Fibroblast of pulmonary artery (primary cell): ENCODE data around the gene SPDYC.

Experiments
- DNase-seq: peaks from one replicate; pipeline ENCODE4 v3.0.0-alpha.2; 2010; ENCODE audit warnings: low read depth
- H3K4me3 ChIP-seq: replicated peaks from 2 replicates; pipeline ENCODE4 v1.5.1; 2011; ENCODE audit warnings: low read depth, mild to moderate bottlenecking, control low read depth, low read length, moderate library complexity
- CTCF ChIP-seq: IDR thresholded peaks from 2 replicates; pipeline ENCODE4 v1.5.1; 2011; ENCODE audit warnings: mild to moderate bottlenecking, control low read depth, low read length, inconsistent platforms; ENCODE audit errors: missing control alignments

The SPDYC gene

GRCh38 chr11:65208785-65209710 lies 39.0 kb downstream of the SPDYC start:
- H3K4me3 ChIP-seq: no peak overlapping the region
- TF ChIP-seq CTCF: no peak
- DNase-seq: no peak

- no peak overlapping the region for H3K4me3 ChIP-seq
- DNase-seq: no peak
- no peak for TF ChIP-seq CTCF
Observed at GRCh38 chr11:65209711-65210360, 39.8 kb downstream of the SPDYC start.

- no peak overlapping the region for H3K4me3 ChIP-seq
- no peak for TF ChIP-seq CTCF
- no peak for DNase-seq
Observed at GRCh38 chr11:65210361-65210731, 40.3 kb downstream of the SPDYC start.

GRCh38 chr11:65210748-65211147 lies 40.7 kb downstream of the SPDYC start:
- TF ChIP-seq CTCF: no peak
- no peak overlapping the region for H3K4me3 ChIP-seq
- DNase-seq: no peak

GRCh38 chr11:65211293-65212105 lies 41.5 kb downstream of the SPDYC start:
- DNase-seq: no peak
- no peak for TF ChIP-seq CTCF
- no peak overlapping the region for H3K4me3 ChIP-seq

GRCh38 chr11:65212226-65212801 lies 42.3 kb downstream of the SPDYC start:
- H3K4me3 ChIP-seq: no peak overlapping the region
- TF ChIP-seq CTCF: no peak
- DNase-seq: no peak
